Panc1 (cell line): Measurements from ENCODE around the gene FCRL5. TPM values are rescaled to one million over a fixed set of nuclear protein-coding genes. Genes with fewer than 3 reads are reported as not detected.

ENCODE experiments used
- ATAC-seq: fragments of 200-7000 bp; cut with Tn5 transposase; 2 replicates; pipeline ENCODE4 v1.9.1; 2020; ENCODE audit warnings: mild to moderate bottlenecking, moderate library complexity
- BruUV-seq: library from RNA; stranded (reverse); fragments of 400-500 nt; replicated peaks from 2 replicates; lab custom pipeline; 2021; lab: Mats Ljungman, UMichigan
- CTCF ChIA-PET: fragments of 300-600 bp; sonication (Branson Sonifier 250); formaldehyde crosslinking; loops from one replicate; lab custom pipeline; 2022; ENCODE audit warnings: antibody characterized with exemption; lab: Charles Lee
- POLR2A ChIA-PET: fragments of 300-600 bp; sonication (Branson Sonifier 250); formaldehyde crosslinking; loops from one replicate; lab custom pipeline; 2022; ENCODE audit warnings: antibody characterized with exemption; lab: Charles Lee
- DNase-seq: peaks from one replicate; pipeline ENCODE4 v3.0.0-alpha.2; 2010; ENCODE audit warnings: low read depth, low spot score
- H3K27ac ChIP-seq: 2 replicates; pipeline ENCODE4 v1.5.1; 2011; ENCODE audit warnings: mild to moderate bottlenecking, low read length, inconsistent platforms
- H3K27me3 ChIP-seq: fragments of 200-500 bp; sonication (Bioruptor generic); 2 replicates; pipeline ENCODE4 v1.6.0; 2014; ENCODE audit warnings: low read length, inconsistent platforms; ENCODE audit not compliant: control insufficient read depth, insufficient read depth
- H3K36me3 ChIP-seq: fragments of 200-500 bp; sonication (Bioruptor generic); 2 replicates; pipeline ENCODE4 v1.5.1; 2014; ENCODE audit warnings: inconsistent platforms, mild to moderate bottlenecking, low read length, moderate library complexity; ENCODE audit not compliant: control insufficient read depth, insufficient read depth
- H3K4me1 ChIP-seq: 2 replicates; pipeline ENCODE4 v1.5.1; 2011; ENCODE audit warnings: inconsistent platforms, mild to moderate bottlenecking, low read length, moderate library complexity; ENCODE audit not compliant: control insufficient read depth, insufficient read depth
- H3K4me3 ChIP-seq, 2 experiments: 2 replicates each; pipeline ENCODE4 v1.5.1; 2011 to 2012; ENCODE audit warnings: low read depth in 2 of 2, low read length in 2 of 2, mild to moderate bottlenecking in 2 of 2, inconsistent platforms in 1 of 2, moderate library complexity in 1 of 2
- H3K9me3 ChIP-seq: fragments of 200-500 bp; sonication (Bioruptor generic); 2 replicates; pipeline ENCODE4 v1.5.1; 2014; ENCODE audit warnings: low read depth, mild to moderate bottlenecking, inconsistent platforms, low read length, moderate library complexity; ENCODE audit not compliant: control insufficient read depth, insufficient read depth
- POLR2AphosphoS5 ChIP-seq: IDR thresholded peaks from 2 replicates; pipeline ENCODE4 v1.6.1; 2012; ENCODE audit warnings: mild to moderate bottlenecking, low read depth, low read length, moderate library complexity
- REST ChIP-seq, 2 experiments: IDR thresholded peaks; 2 replicates each; pipeline ENCODE4 v1.6.1; 2011 to 2012; ENCODE audit warnings: low read depth in 2 of 2, control low read depth in 1 of 2, low read length in 1 of 2, mild to moderate bottlenecking in 1 of 2, moderate library complexity in 1 of 2; ENCODE audit not compliant: insufficient read depth in 1 of 2
- SIN3A ChIP-seq: IDR thresholded peaks from 2 replicates; pipeline ENCODE4 v1.6.1; 2012; ENCODE audit warnings: low read depth, mild to moderate bottlenecking, low read length, moderate library complexity, borderline replicate concordance; ENCODE audit not compliant: insufficient read depth
- TCF7L2 ChIP-seq: IDR thresholded peaks from 2 replicates; pipeline ENCODE4 v1.6.1; 2011; ENCODE audit warnings: mild to moderate bottlenecking, low read depth, low read length, inconsistent platforms
- in situ Hi-C: cut with HindIII; loops from 2 replicates; pipeline ENCODE4 v1.10.0; 2016; ENCODE audit warnings: low sequenced_read_pairs, low pct_unique_long_range_greater_than_20kb
- intact Hi-C: fragments of 100-400 bp; cut with micrococcal nuclease; formaldehyde crosslinking; loops from one replicate; pipeline ENCODE4 v1.10.0; 2022; ENCODE audit not compliant: unreplicated experiment
- total RNA-seq: library from RNA; stranded (reverse); gene quantifications from one replicate; pipeline ENCODE4 v1.2.1, GENCODE V29; 2021; ENCODE audit not compliant: unreplicated experiment
- TF ChIP-seq, protein P1 (sequence below): fragments of 450-650 bp; IDR thresholded peaks from 2 replicates; pipeline ENCODE4 v1.5.1; 2017; ENCODE audit warnings: mild to moderate bottlenecking

Gene FCRL5
- total RNA-seq, 1 experiment from 2014 or later: not detected

DNA sequence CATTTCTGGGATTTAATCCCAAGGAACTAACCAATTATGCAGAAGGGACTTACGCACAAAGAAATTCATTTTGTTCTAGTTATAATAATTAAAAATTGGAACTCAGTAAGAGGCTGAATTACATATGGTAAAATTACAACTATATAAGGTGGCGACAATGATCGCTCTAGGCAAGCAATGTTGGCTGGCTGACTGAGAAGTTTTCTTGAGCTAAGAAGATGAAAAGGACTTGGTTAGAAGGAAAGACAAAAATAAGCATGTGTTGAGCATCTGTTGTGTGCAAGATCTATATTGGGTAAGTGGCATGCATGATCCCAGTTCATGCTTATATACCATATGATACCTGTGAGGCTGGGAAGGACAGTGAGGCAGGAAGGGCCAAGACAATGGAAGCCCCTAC, 80.8 kb downstream of the FCRL5 start:
- ChIA-PET POLR2A (no interaction called here), CTCF (no interaction called here)
- DNase-seq: no peak
- TF ChIP-seq REST (IDR thresholded peaks at IDR 0.05; ENCODE audit: insufficient read depth in 1 of 2, low read depth in 2 of 2, low read length in 1 of 2): no peak
- TF ChIP-seq TCF7L2: no peak
- Histone ChIP-seq H3K4me1 (no peaks in the 10 kb centered on the region), H3K36me3 (no peaks in the 10 kb centered on the region), H3K27ac (no peak overlapping the region), H3K4me3 (no peak overlapping the region), H3K27me3 (no peaks in the 10 kb centered on the region), H3K9me3 (no peaks in the 10 kb centered on the region; the same call in 1 of the 2 replicates)
- no TSS peak for BruUV-seq
- ATAC-seq: no peak
- in situ Hi-C loops (no loop called here), intact Hi-C loops (no loop called here)

DNA sequence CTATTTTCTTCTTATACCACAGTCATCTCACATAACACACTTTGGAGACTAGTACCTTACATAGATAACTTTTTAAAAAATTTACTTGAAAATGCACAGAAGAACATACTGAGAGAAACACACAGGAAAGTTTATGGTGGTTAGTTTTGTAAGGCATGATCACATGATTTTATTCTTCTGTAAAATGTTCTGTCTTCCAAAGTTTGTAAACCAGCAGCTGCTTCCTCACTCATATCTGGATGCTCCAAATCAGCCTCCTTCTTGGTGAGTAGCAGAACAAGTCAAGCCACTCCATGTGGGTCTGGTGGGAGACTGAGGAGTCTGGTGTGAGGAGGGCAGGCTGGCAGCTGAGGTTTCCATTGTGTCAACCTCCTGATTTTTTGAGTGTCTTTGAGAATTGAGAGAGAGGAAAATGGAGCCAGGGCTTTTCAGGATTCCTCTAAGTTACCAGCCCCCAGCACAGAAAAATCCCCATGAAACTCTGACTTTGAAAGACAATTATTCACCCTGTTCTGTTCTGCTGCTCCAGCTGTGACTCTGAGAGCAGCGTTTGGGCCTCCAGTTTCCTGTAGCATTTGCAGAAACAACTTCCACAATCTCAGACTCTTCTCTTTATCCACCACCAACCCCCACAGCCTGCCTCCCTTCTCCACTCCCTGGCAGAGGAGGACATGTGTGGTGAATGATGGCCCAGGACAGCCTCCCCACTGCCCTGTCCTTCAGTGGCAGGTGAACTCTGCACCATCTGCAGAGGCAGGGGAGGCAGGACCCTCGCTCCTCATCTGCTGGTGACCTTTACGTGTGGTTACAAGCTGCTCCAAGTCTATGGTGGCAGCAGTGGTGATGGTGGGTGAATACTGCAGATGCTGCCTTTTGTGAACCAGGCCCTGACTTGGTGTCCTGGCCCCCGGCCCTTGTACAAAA, 82.3 kb downstream of the FCRL5 start:
- Histone ChIP-seq H3K36me3 (no peaks in the 10 kb centered on the region), H3K9me3 (no peaks in the 10 kb centered on the region), H3K27me3 (no peaks in the 10 kb centered on the region), H3K4me3 (no peak overlapping the region), H3K27ac (no peak overlapping the region), H3K4me1 (no peaks in the 10 kb centered on the region)
- TF ChIP-seq POLR2AphosphoS5 (no peak), SIN3A (no peak), REST (IDR thresholded peaks at IDR 0.05; ENCODE audit: insufficient read depth in 1 of 2, low read depth in 2 of 2, low read length in 1 of 2) (no peak), TCF7L2 (no peak)
- TF ChIP-seq, protein P1, sequence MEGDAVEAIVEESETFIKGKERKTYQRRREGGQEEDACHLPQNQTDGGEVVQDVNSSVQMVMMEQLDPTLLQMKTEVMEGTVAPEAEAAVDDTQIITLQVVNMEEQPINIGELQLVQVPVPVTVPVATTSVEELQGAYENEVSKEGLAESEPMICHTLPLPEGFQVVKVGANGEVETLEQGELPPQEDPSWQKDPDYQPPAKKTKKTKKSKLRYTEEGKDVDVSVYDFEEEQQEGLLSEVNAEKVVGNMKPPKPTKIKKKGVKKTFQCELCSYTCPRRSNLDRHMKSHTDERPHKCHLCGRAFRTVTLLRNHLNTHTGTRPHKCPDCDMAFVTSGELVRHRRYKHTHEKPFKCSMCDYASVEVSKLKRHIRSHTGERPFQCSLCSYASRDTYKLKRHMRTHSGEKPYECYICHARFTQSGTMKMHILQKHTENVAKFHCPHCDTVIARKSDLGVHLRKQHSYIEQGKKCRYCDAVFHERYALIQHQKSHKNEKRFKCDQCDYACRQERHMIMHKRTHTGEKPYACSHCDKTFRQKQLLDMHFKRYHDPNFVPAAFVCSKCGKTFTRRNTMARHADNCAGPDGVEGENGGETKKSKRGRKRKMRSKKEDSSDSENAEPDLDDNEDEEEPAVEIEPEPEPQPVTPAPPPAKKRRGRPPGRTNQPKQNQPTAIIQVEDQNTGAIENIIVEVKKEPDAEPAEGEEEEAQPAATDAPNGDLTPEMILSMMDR: no peak
- BruUV-seq: no TSS peak
- ChIA-PET POLR2A (no interaction called here), CTCF (no interaction called here)
- intact Hi-C loops: no loop called here
- in situ Hi-C loops: no loop called here
- DNase-seq (no peak), ATAC-seq (no peak)
